HEK293 (cell line): ENCODE results near the gene GAGE10.
"Not testable (repeated sequence)": the region's sequence is repeated elsewhere in the genome, so short reads cannot be mapped to it uniquely, and the experiment has no call there.

Experiments used
- CTCF ChIA-PET: fragments of 350-600 bp; formaldehyde crosslinking; extraction: SDS; loops from one replicate; lab custom pipeline; 2021; ENCODE audit warnings: antibody characterized with exemption; lab: Yijun Ruan, JAX
- POLR2A ChIA-PET: fragments of 300-600 bp; formaldehyde crosslinking; extraction: SDS; loops from one replicate; lab custom pipeline; 2020; ENCODE audit warnings: antibody characterized with exemption, inconsistent platforms; lab: Yijun Ruan, JAX
- H3K27ac ChIP-seq: fragments of 200-500 bp; sonication (Bioruptor generic); 2 replicates; pipeline ENCODE4 v1.5.1; 2014; ENCODE audit warnings: low read depth, low read length, control low read depth, inconsistent platforms; ENCODE audit errors: extremely low read depth
- H3K36me3 ChIP-seq, 2 experiments: fragments of 200-500 bp in 1 of 2; sonication (Bioruptor generic) in 1 of 2; 1 replicate in 1 of 2; 2 replicates in 1 of 2; pipeline ENCODE4 v1.5.1; 2014 to 2017; ENCODE audit warnings: inconsistent platforms in 2 of 2, low read length in 2 of 2; ENCODE audit not compliant: control insufficient read depth in 2 of 2, insufficient read depth in 1 of 2
- H3K4me1 ChIP-seq: fragments of 200-500 bp; sonication (Bioruptor generic); 2 replicates; pipeline ENCODE4 v1.5.1; 2014; ENCODE audit warnings: mild to moderate bottlenecking, low read length, inconsistent platforms; ENCODE audit not compliant: control insufficient read depth, insufficient read depth
- H3K4me3 ChIP-seq: 2 replicates; pipeline ENCODE4 v1.5.1; 2011; ENCODE audit warnings: low read depth, mild to moderate bottlenecking, control low read depth, low read length, moderate library complexity
- H3K9me3 ChIP-seq: fragments of 200-500 bp; sonication (Bioruptor generic); 2 replicates; pipeline ENCODE4 v1.5.1; 2014; ENCODE audit warnings: low read depth, low read length, inconsistent platforms; ENCODE audit not compliant: control insufficient read depth, insufficient read depth
- EGR2 ChIP-seq: fragments of 450-650 bp; formaldehyde crosslinking; IDR thresholded peaks from 2 replicates; pipeline ENCODE4 v1.5.1; 2016; ENCODE audit warnings: low read depth, missing biosample characterization, missing genetic modification characterization
- GLIS2 ChIP-seq: fragments of 450-650 bp; formaldehyde crosslinking; IDR thresholded peaks from 2 replicates; pipeline ENCODE4 v1.5.1; 2016; ENCODE audit warnings: missing biosample characterization, missing genetic modification characterization
- IKZF3 ChIP-seq: fragments of 450-650 bp; IDR thresholded peaks from 2 replicates; pipeline ENCODE4 v1.5.0; 2018; ENCODE audit warnings: missing biosample characterization, mild to moderate bottlenecking, missing genetic modification characterization, moderate library complexity
- KLF9 ChIP-seq: fragments of 450-650 bp; formaldehyde crosslinking; IDR thresholded peaks from 2 replicates; pipeline ENCODE4 v1.5.1; 2016; ENCODE audit warnings: missing biosample characterization, missing genetic modification characterization, low read depth
- PRDM1 ChIP-seq: fragments of 450-650 bp; formaldehyde crosslinking; IDR thresholded peaks from 2 replicates; pipeline ENCODE4; 2016; ENCODE audit warnings: missing biosample characterization, missing genetic modification characterization
- ZBTB17 ChIP-seq: fragments of 450-650 bp; formaldehyde crosslinking; IDR thresholded peaks from 2 replicates; pipeline ENCODE4 v1.5.1; 2016; ENCODE audit warnings: missing biosample characterization, missing genetic modification characterization
- ZFHX2 ChIP-seq: fragments of 450-650 bp; formaldehyde crosslinking; conservative IDR thresholded peaks from 2 replicates; pipeline ENCODE4 v1.5.1; 2016; ENCODE audit warnings: missing biosample characterization, missing genetic modification characterization
- ZNF266 ChIP-seq: fragments of 450-650 bp; formaldehyde crosslinking; IDR thresholded peaks from 2 replicates; pipeline ENCODE4 v1.5.1; 2016; ENCODE audit warnings: missing biosample characterization, missing genetic modification characterization, low read depth
- ZNF37A ChIP-seq: fragments of 450-650 bp; IDR thresholded peaks from 2 replicates; pipeline ENCODE4 v1.5.1; 2018; ENCODE audit warnings: missing biosample characterization, missing genetic modification characterization
- ZNF548 ChIP-seq: fragments of 450-650 bp; formaldehyde crosslinking; IDR thresholded peaks from 2 replicates; pipeline ENCODE4 v1.5.1; 2016; ENCODE audit warnings: missing biosample characterization, missing genetic modification characterization
- ZNF558 ChIP-seq: fragments of 450-650 bp; formaldehyde crosslinking; IDR thresholded peaks from 2 replicates; pipeline ENCODE4 v1.5.1; 2016; ENCODE audit warnings: missing biosample characterization, missing genetic modification characterization
- ZNF596 ChIP-seq: fragments of 450-650 bp; IDR thresholded peaks from 2 replicates; pipeline ENCODE4 v1.5.0; 2018; ENCODE audit warnings: missing biosample characterization, mild to moderate bottlenecking, missing genetic modification characterization, moderate library complexity
- ZNF621 ChIP-seq: fragments of 450-650 bp; formaldehyde crosslinking; IDR thresholded peaks from 2 replicates; pipeline ENCODE4 v1.5.1; 2017; ENCODE audit warnings: missing biosample characterization, missing genetic modification characterization
- TF ChIP-seq, protein P1 (sequence below): sonication (generic); formaldehyde crosslinking; IDR thresholded peaks from 2 replicates; pipeline ENCODE4 v1.8.1; 2022; ENCODE audit warnings: mild to moderate bottlenecking, moderate library complexity, missing genetic modification reagents
- TF ChIP-seq, protein P2 (sequence below): fragments of 450-650 bp; formaldehyde crosslinking; IDR thresholded peaks from 2 replicates; pipeline ENCODE4 v1.5.1; 2017; ENCODE audit warnings: missing biosample characterization, missing genetic modification characterization

The GAGE10 gene

DNA sequence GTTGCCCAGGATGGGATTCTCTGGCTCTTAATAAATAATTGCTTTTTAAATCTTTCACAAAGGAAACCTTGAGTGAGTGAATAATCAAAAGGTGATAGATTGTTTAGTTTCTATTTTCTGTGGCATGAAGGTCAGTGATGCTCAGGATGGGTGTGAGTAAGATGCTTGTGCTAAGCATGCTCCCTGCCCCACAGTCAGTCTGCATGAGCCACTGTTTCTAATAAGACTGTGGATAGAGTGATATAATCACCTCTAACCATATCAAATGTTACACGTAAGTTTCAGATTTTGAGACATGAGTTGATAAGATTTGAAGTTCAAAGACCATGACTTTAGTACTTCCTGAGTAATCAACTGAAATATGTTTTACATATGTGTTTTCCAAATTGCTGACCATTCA lies 2.7 kb upstream of the GAGE10 start:
- ChIA-PET POLR2A (no interaction called here), CTCF (interaction anchor here (0.7 to 1.4 kb wide), 2 partner anchors 9 to 81 kb away, joined by 4 read pairs; no protein-coding TSS in a partner anchor)
- no peak overlapping the region for H3K27ac ChIP-seq
- H3K9me3 ChIP-seq = no peaks in the 10 kb centered on the region
- no peaks in the 10 kb centered on the region for H3K36me3 ChIP-seq
- TF ChIP-seq, protein P1, sequence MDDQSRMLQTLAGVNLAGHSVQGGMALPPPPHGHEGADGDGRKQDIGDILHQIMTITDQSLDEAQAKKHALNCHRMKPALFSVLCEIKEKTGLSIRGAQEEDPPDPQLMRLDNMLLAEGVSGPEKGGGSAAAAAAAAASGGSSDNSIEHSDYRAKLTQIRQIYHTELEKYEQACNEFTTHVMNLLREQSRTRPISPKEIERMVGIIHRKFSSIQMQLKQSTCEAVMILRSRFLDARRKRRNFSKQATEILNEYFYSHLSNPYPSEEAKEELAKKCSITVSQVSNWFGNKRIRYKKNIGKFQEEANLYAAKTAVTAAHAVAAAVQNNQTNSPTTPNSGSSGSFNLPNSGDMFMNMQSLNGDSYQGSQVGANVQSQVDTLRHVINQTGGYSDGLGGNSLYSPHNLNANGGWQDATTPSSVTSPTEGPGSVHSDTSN (CRISPR knock-in tag) = no peak
- no peak for TF ChIP-seq ZNF37A (tag by site-specific recombination)
- no peak for TF ChIP-seq ZNF558
- no peak for TF ChIP-seq ZNF266 (tag by site-specific recombination)
- no peak for TF ChIP-seq ZBTB17 (tag by site-specific recombination)
- TF ChIP-seq, protein P2, sequence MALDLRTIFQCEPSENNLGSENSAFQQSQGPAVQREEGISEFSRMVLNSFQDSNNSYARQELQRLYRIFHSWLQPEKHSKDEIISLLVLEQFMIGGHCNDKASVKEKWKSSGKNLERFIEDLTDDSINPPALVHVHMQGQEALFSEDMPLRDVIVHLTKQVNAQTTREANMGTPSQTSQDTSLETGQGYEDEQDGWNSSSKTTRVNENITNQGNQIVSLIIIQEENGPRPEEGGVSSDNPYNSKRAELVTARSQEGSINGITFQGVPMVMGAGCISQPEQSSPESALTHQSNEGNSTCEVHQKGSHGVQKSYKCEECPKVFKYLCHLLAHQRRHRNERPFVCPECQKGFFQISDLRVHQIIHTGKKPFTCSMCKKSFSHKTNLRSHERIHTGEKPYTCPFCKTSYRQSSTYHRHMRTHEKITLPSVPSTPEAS (tag by site-specific recombination) = no peak
- no peak for TF ChIP-seq GLIS2 (tag by site-specific recombination)
- no peak for TF ChIP-seq ZNF548 (tag by site-specific recombination)
- no peak overlapping the region for H3K4me3 ChIP-seq
- H3K4me1 ChIP-seq = no peaks in the 10 kb centered on the region

DNA sequence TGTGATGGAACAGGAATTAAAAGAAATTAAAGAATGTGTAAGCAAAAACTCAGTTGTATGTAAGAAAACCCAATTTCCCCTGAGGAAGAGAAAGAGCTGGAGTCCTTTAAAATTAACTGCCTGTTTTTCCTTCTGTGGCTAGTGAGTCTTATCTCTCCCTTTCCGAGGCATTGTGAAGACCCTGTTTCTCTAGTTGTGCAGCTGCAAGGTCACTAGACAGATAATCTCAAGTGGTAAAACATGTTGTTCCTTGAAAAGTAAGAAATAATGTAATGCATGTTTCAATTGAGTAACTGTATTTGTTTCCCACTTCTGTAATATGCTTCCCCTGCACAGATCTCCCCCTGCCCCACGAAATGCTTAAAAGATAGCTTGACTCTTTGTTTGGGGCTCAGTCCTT lies 4.3 kb downstream of the GAGE10 start:
- POLR2A ChIA-PET, H3K36me3 ChIP-seq: not testable (repeated sequence)

DNA sequence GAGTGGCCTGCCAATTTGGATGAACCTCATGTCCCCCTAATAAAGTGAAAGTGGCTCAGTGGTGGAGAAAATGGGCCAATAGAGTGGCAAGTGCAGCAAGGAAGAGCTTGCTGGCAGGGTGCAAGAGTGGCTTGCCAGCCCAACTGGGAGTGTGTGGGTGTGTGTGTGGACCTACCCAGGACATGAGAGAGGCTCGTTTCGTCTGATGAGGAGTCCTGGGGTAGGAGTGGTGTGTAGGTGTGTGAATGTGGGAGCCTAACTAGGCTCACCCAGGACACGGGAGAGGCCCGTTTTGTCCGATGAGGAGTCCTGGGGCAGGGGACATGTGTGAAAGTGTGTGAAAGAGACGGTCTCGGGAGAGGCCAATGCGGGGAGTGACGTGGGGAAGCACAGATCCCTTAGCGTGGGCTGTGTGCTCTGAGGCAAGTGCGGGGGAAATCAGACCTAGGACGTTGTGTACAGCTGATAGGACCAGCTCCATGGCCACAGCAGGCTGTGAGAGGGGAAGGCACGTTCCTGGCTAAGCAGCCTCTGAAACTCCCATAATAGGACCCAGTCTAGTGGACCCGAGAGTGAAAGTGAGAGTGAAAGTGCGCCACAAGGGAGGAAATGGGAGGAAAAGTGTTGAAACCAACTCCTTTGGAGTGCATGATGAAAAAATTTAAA lies 5.3 kb downstream of the GAGE10 start:
- Histone ChIP-seq H3K27ac (no peak overlapping the region), H3K4me3 (no peak overlapping the region)
- POLR2A ChIA-PET = no interaction called here

More for the DNA sequence above, 4.3 kb downstream of the GAGE10 start:
- H3K4me1 ChIP-seq, H3K4me3 ChIP-seq, H3K27ac ChIP-seq, H3K9me3 ChIP-seq: not testable (repeated sequence)
- CTCF ChIA-PET = interaction anchor here (0.9 kb wide), 1 partner anchor 16 kb away, joined by 4 read pairs; no protein-coding TSS in a partner anchor

DNA sequence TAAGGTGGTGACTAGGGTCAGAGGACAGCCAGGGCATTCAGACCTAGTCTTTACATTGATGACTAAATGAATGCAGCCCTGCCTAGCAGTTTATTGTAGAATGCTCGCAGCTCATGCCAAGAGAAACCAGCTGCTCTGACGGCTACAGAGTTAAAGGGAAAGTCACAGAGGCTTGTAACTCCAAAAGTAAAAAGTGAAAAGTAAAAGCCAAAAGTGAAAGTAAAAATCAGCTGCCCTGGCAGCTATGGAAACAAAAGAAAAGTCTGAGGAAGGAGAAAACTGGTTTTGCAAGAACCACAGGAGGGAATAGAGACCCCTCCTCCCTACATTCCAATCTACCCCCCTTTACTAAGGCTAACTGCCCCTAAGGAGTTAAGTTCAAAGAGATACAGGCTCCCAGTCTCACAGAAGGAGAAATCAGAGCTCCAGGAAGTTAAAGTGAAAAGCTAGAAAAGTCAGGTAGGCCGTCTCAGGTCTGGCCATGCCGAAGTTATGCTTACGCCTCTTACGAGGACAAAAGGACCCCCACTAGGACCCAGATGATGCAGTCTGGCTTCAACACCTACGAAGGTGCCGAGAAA lies 6.0 kb downstream of the GAGE10 start:
- ChIA-PET POLR2A (no interaction called here), CTCF (interaction anchor here (0.7 kb wide), 1 partner anchor 310 kb away, joined by 3 read pairs; no protein-coding TSS in a partner anchor)
- TF ChIP-seq PRDM1 (tag by site-specific recombination) = peak; percentile 45; the same call in 1 of the 2 replicates
- no peak for TF ChIP-seq KLF9 (tag by site-specific recombination)
- no peak for TF ChIP-seq IKZF3 (tag by site-specific recombination)
- Histone ChIP-seq H3K36me3 (no peaks in the 10 kb centered on the region), H3K9me3 (no peaks in the 10 kb centered on the region), H3K27ac (no peak overlapping the region), H3K4me3 (no peak overlapping the region), H3K4me1 (no peaks in the 10 kb centered on the region)

More for the DNA sequence above, 5.3 kb downstream of the GAGE10 start:
- Histone ChIP-seq H3K36me3 (no peaks in the 10 kb centered on the region), H3K9me3 (no peaks in the 10 kb centered on the region), H3K4me1 (no peaks in the 10 kb centered on the region)
- CTCF ChIA-PET = interaction anchor here (0.9 kb wide), 1 partner anchor 17 kb away, joined by 4 read pairs; no protein-coding TSS in a partner anchor
- TF ChIP-seq ZFHX2 (tag by site-specific recombination) = peak; percentile 60
- TF ChIP-seq PRDM1 (tag by site-specific recombination) = peak; percentile 6
- TF ChIP-seq ZNF621 (tag by site-specific recombination) = no peak
- no peak for TF ChIP-seq ZNF596 (tag by site-specific recombination)
- peak; percentile 48; the same call in 1 of the 2 replicates for TF ChIP-seq EGR2 (tag by site-specific recombination)
